Trophoblast cell (in vitro differentiated cells and primary cell): ENCODE results near the gene LMCD1.

Experiments
- DNase-seq, 2 donors: peaks; one replicate each; pipeline ENCODE4 v3.0.0-alpha.2; 2016
- H2AFZ ChIP-seq: 2 replicates; pipeline ENCODE4 v1.6.1; 2013; ENCODE audit warnings: low read length, moderate library complexity, mild to moderate bottlenecking; ENCODE audit not compliant: insufficient read depth, poor library complexity
- H2AK5ac ChIP-seq: 2 replicates; pipeline ENCODE4 v1.6.1; 2013; ENCODE audit warnings: mild to moderate bottlenecking, low read length
- H2BK120ac ChIP-seq: 2 replicates; pipeline ENCODE4 v1.6.1; 2013; ENCODE audit warnings: low read length, mild to moderate bottlenecking, moderate library complexity; ENCODE audit not compliant: insufficient read depth, poor library complexity
- H2BK12ac ChIP-seq: 2 replicates; pipeline ENCODE4 v1.6.1; 2013; ENCODE audit warnings: mild to moderate bottlenecking, low read length, moderate library complexity
- H2BK5ac ChIP-seq: 2 replicates; pipeline ENCODE4 v1.6.1; 2013; ENCODE audit warnings: low read length, low read depth, moderate library complexity, mild to moderate bottlenecking; ENCODE audit not compliant: poor library complexity
- H3K14ac ChIP-seq: 2 replicates; pipeline ENCODE4 v1.6.1; 2013; ENCODE audit warnings: mild to moderate bottlenecking, low read length
- H3K18ac ChIP-seq: 2 replicates; pipeline ENCODE4 v1.6.1; 2013; ENCODE audit warnings: mild to moderate bottlenecking, low read length
- H3K23ac ChIP-seq: 2 replicates; pipeline ENCODE4 v1.6.1; 2013; ENCODE audit warnings: low read length
- H3K27ac ChIP-seq: 2 replicates; pipeline ENCODE4 v1.5.1; 2013; ENCODE audit warnings: low read depth, mild to moderate bottlenecking, inconsistent platforms, low read length, moderate library complexity
- H3K27me3 ChIP-seq: 2 replicates; pipeline ENCODE4 v1.6.1; 2013; ENCODE audit warnings: inconsistent platforms, mild to moderate bottlenecking, low read length, moderate library complexity; ENCODE audit not compliant: insufficient read depth
- H3K36me3 ChIP-seq, 2 experiments: 1 replicate in 1 of 2; 2 replicates in 1 of 2; pipeline ENCODE4 v1.6.1; 2013; ENCODE audit warnings: low read length in 2 of 2, mild to moderate bottlenecking in 2 of 2, moderate library complexity in 1 of 2; ENCODE audit not compliant: insufficient read depth in 2 of 2, control insufficient read depth in 1 of 2
- H3K4ac ChIP-seq: 2 replicates; pipeline ENCODE4 v1.6.1; 2013; ENCODE audit warnings: low read depth, mild to moderate bottlenecking, low read length, moderate library complexity
- H3K4me1 ChIP-seq, 2 experiments: 1 replicate in 1 of 2; 2 replicates in 1 of 2; pipeline ENCODE4 v1.6.1; 2013; ENCODE audit warnings: low read length in 2 of 2, mild to moderate bottlenecking in 2 of 2, moderate library complexity in 1 of 2; ENCODE audit not compliant: insufficient read depth in 2 of 2, control insufficient read depth in 1 of 2
- H3K4me2 ChIP-seq: 2 replicates; pipeline ENCODE4 v1.6.1; 2013; ENCODE audit warnings: inconsistent platforms, mild to moderate bottlenecking, low read length, moderate library complexity
- H3K4me3 ChIP-seq: 2 replicates; pipeline ENCODE4 v1.5.1; 2013; ENCODE audit warnings: mild to moderate bottlenecking, low read depth, low read length, inconsistent platforms
- H3K79me1 ChIP-seq: one replicate; pipeline ENCODE4 v1.6.1; 2013; ENCODE audit warnings: low read length
- H3K79me2 ChIP-seq: 2 replicates; pipeline ENCODE4 v1.6.1; 2013; ENCODE audit warnings: low read length, mild to moderate bottlenecking; ENCODE audit not compliant: control insufficient read depth, insufficient read depth, poor library complexity
- H3K9ac ChIP-seq: 2 replicates; pipeline ENCODE4 v1.6.1; 2013; ENCODE audit warnings: mild to moderate bottlenecking, low read length
- H3K9me3 ChIP-seq: 2 replicates; pipeline ENCODE4 v1.6.1; 2013; ENCODE audit warnings: low read depth, mild to moderate bottlenecking, control low read depth, inconsistent platforms, low read length; ENCODE audit not compliant: insufficient read depth
- H4K12ac ChIP-seq: 2 replicates; pipeline ENCODE4 v1.6.1; 2013; ENCODE audit warnings: low read depth, mild to moderate bottlenecking, low read length, moderate library complexity
- H4K8ac ChIP-seq: 2 replicates; pipeline ENCODE4 v1.6.1; 2013; ENCODE audit warnings: low read depth, mild to moderate bottlenecking, low read length, moderate library complexity
- H4K91ac ChIP-seq: one replicate; pipeline ENCODE4 v1.6.1; 2013; ENCODE audit warnings: low read depth, mild to moderate bottlenecking, low read length, moderate library complexity
- WGBS: extraction: QIAGEN DNeasy Blood & Tissue Kit; methylation state at CpG from one replicate; pipeline ENCODE4 v1.1.7; 2013; ENCODE audit warnings: missing lambda C conversion rate; ENCODE audit not compliant: insufficient read length, insufficient coverage; ENCODE audit errors: extremely low coverage; 5-methylcytosine and 5-hydroxymethylcytosine counted together

The LMCD1 gene

GRCh38 chr3:8618950-8619349 is 117.3 kb downstream of the LMCD1 start:
- Histone ChIP-seq H3K4ac (no peak overlapping the region), H3K4me1 (peaks cover 3 to 5% of the 10 kb centered on the region in 2 experiments), H2AK5ac (no peak overlapping the region), H2BK120ac (no peak overlapping the region), H3K79me1 (no peaks in the 10 kb centered on the region), H2BK5ac (no peak overlapping the region), H3K9ac (no peak overlapping the region), H3K14ac (no peak overlapping the region), H3K23ac (no peak overlapping the region), H3K18ac (no peak overlapping the region), H4K8ac (no peak overlapping the region), H3K27me3 (no peaks in the 10 kb centered on the region), H3K4me2 (no peak overlapping the region), H2BK12ac (no peak overlapping the region), H3K9me3 (peaks cover 2% of the 10 kb centered on the region), H3K36me3 (no peaks in the 10 kb centered on the region), H2AFZ (no peak overlapping the region), H3K79me2 (no peaks in the 10 kb centered on the region), H3K4me3 (no peak overlapping the region), H4K91ac (no peak overlapping the region), H4K12ac (no peak overlapping the region), H3K27ac (no peak overlapping the region)
- no CpG with 5 or more reads among the region's 4 CpGs for WGBS
- no peak for DNase-seq

- Histone ChIP-seq H2BK5ac (no peak overlapping the region), H3K27ac (no peak overlapping the region), H4K91ac (no peak overlapping the region), H3K18ac (no peak overlapping the region), H3K4ac (no peak overlapping the region), H3K36me3 (no peaks in the 10 kb centered on the region), H4K12ac (no peak overlapping the region), H3K4me3 (no peak overlapping the region), H3K23ac (no peak overlapping the region), H4K8ac (no peak overlapping the region), H3K14ac (no peak overlapping the region), H2BK12ac (no peak overlapping the region), H2BK120ac (no peak overlapping the region), H3K79me1 (no peaks in the 10 kb centered on the region), H3K79me2 (no peaks in the 10 kb centered on the region), H3K27me3 (no peaks in the 10 kb centered on the region), H3K9ac (no peak overlapping the region), H3K4me1 (peaks cover 3 to 5% of the 10 kb centered on the region in 2 experiments), H3K4me2 (no peak overlapping the region), H3K9me3 (peaks cover 2% of the 10 kb centered on the region), H2AFZ (no peak overlapping the region), H2AK5ac (no peak overlapping the region)
- peak; percentile 30 to 86 for DNase-seq
- no CpG with 5 or more reads among the region's 7 CpGs for WGBS
These were observed 117.9 kb downstream of the LMCD1 start for GRCh38 chr3:8619548-8619947.

GRCh38 chr3:8621141-8621540 is 119.5 kb downstream of the LMCD1 start:
- Histone ChIP-seq H4K12ac (no peak overlapping the region), H3K4me3 (no peak overlapping the region), H2AK5ac (no peak overlapping the region), H2BK5ac (no peak overlapping the region), H4K8ac (no peak overlapping the region), H3K27ac (no peak overlapping the region), H3K9ac (no peak overlapping the region), H3K4me2 (no peak overlapping the region), H2AFZ (no peak overlapping the region), H4K91ac (no peak overlapping the region), H3K9me3 (peaks cover 2% of the 10 kb centered on the region), H3K79me1 (no peaks in the 10 kb centered on the region), H2BK12ac (no peak overlapping the region), H2BK120ac (no peak overlapping the region), H3K18ac (no peak overlapping the region), H3K4me1 (peaks cover 3 to 5% of the 10 kb centered on the region in 2 experiments), H3K23ac (no peak overlapping the region), H3K79me2 (no peaks in the 10 kb centered on the region), H3K36me3 (no peaks in the 10 kb centered on the region), H3K27me3 (no peaks in the 10 kb centered on the region), H3K14ac (no peak overlapping the region), H3K4ac (no peak overlapping the region)
- WGBS, result no CpG with 5 or more reads among the region's 3 CpGs
- DNase-seq, result no peak

- no peak overlapping the region for H2BK5ac ChIP-seq
- DNase-seq, result peak; percentile 73 to 83
- no peak overlapping the region for H3K23ac ChIP-seq
- no peak overlapping the region for H3K27ac ChIP-seq
- H3K79me2 ChIP-seq, result no peaks in the 10 kb centered on the region
- no peak overlapping the region for H4K91ac ChIP-seq
- no peak overlapping the region for H3K9ac ChIP-seq
- H3K4me1 ChIP-seq, result peaks cover 3 to 5% of the 10 kb centered on the region in 2 experiments
- H3K4me2 ChIP-seq, result no peak overlapping the region
- no peaks in the 10 kb centered on the region for H3K36me3 ChIP-seq
- peaks cover 2% of the 10 kb centered on the region for H3K9me3 ChIP-seq
- H3K4me3 ChIP-seq, result no peak overlapping the region
- no peak overlapping the region for H3K14ac ChIP-seq
- no peak overlapping the region for H2BK12ac ChIP-seq
- no peaks in the 10 kb centered on the region for H3K79me1 ChIP-seq
- no peak overlapping the region for H4K8ac ChIP-seq
- no peak overlapping the region for H4K12ac ChIP-seq
- no peak overlapping the region for H2AFZ ChIP-seq
- no peak overlapping the region for H2AK5ac ChIP-seq
- no CpG with 5 or more reads among the region's 4 CpGs for WGBS
- no peak overlapping the region for H2BK120ac ChIP-seq
- no peak overlapping the region for H3K4ac ChIP-seq
- no peaks in the 10 kb centered on the region for H3K27me3 ChIP-seq
- H3K18ac ChIP-seq, result no peak overlapping the region
These were observed 120.2 kb downstream of the LMCD1 start for GRCh38 chr3:8621872-8622271.
